Measurements from ENCODE around the gene HMGXB4. TPM values are rescaled to one million over a fixed set of nuclear protein-coding genes. Genes with fewer than 3 reads are reported as not detected.
A peak's percentile ranks its signal among the peaks of the same experiment; 100 is the strongest.

The HMGXB4 gene
- polyA plus RNA-seq, 1 experiment, result 30.4 TPM

DNA sequence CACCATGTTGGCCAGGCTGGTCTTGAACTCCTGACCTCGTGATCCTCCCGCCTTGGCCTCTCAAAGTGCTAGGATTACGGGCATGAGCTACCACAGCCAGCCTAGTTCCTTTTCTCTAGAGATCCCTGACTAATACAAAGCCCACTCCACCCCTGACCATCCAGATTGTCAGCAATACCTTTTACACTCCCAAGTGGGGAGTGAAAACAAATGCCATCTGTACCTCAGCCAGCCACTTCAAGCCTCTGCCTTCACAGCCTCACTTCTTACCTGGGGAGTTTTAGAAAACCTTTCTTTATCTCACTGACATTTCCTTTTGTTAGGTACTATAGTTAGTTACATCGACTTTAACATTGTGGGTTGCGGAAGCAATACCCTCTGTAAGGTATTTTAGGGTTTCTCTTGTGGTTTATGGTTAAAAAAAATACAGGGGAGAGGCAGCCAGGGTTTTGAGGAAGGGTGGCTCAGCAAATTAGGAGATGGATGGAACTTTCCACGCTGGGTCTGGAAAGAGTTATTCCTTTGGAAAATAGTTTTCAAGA is 51.3 kb downstream of the HMGXB4 start:
- TF ChIP-seq, protein P1, sequence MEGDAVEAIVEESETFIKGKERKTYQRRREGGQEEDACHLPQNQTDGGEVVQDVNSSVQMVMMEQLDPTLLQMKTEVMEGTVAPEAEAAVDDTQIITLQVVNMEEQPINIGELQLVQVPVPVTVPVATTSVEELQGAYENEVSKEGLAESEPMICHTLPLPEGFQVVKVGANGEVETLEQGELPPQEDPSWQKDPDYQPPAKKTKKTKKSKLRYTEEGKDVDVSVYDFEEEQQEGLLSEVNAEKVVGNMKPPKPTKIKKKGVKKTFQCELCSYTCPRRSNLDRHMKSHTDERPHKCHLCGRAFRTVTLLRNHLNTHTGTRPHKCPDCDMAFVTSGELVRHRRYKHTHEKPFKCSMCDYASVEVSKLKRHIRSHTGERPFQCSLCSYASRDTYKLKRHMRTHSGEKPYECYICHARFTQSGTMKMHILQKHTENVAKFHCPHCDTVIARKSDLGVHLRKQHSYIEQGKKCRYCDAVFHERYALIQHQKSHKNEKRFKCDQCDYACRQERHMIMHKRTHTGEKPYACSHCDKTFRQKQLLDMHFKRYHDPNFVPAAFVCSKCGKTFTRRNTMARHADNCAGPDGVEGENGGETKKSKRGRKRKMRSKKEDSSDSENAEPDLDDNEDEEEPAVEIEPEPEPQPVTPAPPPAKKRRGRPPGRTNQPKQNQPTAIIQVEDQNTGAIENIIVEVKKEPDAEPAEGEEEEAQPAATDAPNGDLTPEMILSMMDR (IDR thresholded peaks at IDR 0.05; ENCODE audit: low read depth, low read length), result no peak
- no peaks in the 10 kb centered on the region; the same call in 1 of the 2 replicates for H3K9me3 ChIP-seq (ENCODE audit: control insufficient read depth, insufficient read depth, low read length)
- CTCF ChIA-PET, result no interaction called here
- no peak overlapping the region for H3K27ac ChIP-seq (ENCODE audit: low read depth, low read length)
- H3K27me3 ChIP-seq (ENCODE audit: control insufficient read depth, insufficient read depth, low read length), result no peaks in the 10 kb centered on the region
- POLR2A ChIA-PET, result no interaction called here
- DNase-seq (ENCODE audit: low read depth, low spot score), result no peak
- H3K4me3 ChIP-seq (ENCODE audit: low read depth, low read length), result no peak overlapping the region

DNA sequence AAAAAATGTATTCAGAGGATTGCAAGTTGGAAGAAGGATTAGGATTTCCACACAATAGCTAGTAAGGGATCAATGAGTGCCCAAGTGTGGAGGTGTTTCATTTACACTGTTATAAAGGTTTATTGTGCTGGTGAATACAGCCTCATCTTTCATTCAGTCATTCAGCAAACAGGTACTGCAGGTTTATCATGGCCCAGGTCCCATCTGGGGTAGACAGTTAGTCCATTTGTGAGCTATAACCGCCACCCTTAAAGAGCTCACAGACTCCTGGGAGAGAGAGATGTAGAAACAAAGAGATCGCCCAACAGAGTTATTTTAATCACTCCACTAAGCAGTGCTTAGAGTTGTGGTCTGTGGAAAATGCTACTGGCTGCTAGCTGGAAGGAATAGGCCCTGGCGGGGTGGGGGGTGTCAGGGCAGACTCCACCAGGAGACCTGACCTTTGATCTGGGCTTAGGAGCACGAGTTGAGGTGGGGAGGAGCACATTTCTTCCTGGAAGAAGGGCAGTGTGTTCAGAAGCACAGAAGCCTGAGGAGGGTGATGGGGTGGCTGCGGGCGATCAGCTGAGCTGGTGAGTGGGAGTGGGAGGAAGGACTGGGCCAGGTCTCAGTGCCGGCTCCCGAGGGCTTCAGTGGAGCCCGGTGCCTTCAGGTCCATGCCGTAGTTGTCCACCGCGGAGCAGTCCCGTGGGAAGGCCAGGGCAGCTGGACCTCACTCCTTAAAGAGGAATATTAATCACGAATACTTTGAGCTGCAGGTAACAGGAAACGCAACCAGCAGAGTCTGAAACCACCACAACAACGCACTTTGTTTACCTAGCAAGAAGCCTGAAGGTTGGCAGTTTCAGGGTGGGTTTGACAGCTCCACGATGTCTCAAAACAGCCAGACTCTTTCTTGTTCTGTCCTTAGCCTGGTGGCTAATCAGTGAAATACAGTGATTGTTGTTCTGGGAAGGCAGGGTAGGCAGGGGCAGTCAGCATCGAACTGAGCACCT is 53.6 kb downstream of the HMGXB4 start:
- ChIA-PET POLR2A (no interaction called here), CTCF (no interaction called here)
- TF ChIP-seq, protein P1 (IDR thresholded peaks at IDR 0.05; ENCODE audit: low read depth, low read length), result no peak
- no peak for DNase-seq (ENCODE audit: low read depth, low spot score)
- Histone ChIP-seq H3K27me3 (ENCODE audit: control insufficient read depth, insufficient read depth, low read length) (no peaks in the 10 kb centered on the region), H3K27ac (ENCODE audit: low read depth, low read length) (no peak overlapping the region), H3K4me3 (ENCODE audit: low read depth, low read length) (no peak overlapping the region), H3K9me3 (ENCODE audit: control insufficient read depth, insufficient read depth, low read length) (no peaks in the 10 kb centered on the region; the same call in 1 of the 2 replicates)

DNA sequence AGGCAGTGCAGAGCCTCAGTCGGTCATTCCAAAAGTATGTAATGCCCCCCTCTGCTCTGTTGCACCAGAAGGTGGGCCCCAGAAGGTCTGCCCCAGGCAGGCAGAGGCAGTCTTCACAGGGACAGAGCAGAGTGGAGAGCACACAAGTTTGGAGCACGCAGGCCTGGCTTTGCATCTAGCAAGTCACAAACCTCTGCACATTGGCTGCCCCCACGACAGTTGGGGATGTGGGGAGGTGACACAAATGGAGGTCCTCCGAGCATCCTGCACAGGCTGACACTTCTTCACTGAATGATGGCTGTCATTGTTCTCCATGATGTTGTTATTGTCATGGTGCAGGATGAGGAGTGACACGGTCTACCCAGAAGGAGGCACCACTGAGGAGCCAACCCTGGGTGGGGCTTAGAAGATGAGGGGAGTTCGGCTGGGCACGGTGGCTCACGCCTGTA is 54.3 kb downstream of the HMGXB4 start:
- H3K27me3 ChIP-seq (ENCODE audit: control insufficient read depth, insufficient read depth, low read length), result no peaks in the 10 kb centered on the region
- CTCF ChIA-PET, result no interaction called here
- no peak overlapping the region for H3K4me3 ChIP-seq (ENCODE audit: low read depth, low read length)
- TF ChIP-seq, protein P1 (IDR thresholded peaks at IDR 0.05; ENCODE audit: low read depth, low read length), result no peak
- no peak for DNase-seq (ENCODE audit: low read depth, low spot score)
- POLR2A ChIA-PET, result no interaction called here
- no peaks in the 10 kb centered on the region; the same call in 1 of the 2 replicates for H3K9me3 ChIP-seq (ENCODE audit: control insufficient read depth, insufficient read depth, low read length)
- no peak overlapping the region for H3K27ac ChIP-seq (ENCODE audit: low read depth, low read length)

DNA sequence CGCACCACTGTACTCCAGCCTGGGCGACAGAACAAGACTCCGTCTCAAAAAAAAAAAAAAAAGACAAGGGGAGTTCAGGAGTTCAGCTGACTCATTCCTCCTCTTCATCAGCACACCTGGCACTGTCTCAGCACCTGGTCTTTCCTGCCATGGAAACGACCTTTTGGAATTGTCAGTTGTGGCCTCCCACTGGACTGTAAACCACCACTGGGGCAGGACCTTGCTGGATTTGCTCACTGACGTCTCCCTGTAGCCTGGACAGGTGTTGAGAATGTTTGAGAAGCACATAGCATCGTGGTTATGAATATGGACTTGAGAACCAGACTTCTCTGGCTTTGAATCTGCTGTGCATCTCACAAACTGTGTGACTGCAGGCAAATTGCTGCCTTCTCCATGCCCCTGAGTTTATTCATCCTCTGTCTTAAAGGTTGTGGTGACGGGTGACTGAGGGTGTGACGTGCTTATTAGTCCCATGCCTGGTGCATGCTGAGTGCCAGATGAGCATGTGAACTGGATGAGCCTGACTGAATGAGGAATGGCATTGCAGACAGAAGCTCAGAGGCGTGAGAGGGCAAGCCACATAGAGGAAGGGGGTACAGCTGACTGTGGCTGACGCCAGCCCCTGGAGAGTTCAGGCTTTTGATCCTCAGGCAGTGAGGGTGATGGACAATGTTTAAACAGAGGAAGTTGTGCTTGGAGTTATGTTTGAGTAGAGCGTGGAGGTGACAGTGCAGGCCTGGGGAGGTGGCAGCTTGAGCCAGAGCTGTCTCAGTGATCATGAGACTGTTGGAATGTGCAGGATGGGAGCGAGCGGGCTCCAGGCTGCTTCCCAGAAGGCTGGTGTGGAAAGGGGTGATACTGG is 55.1 kb downstream of the HMGXB4 start:
- H3K27me3 ChIP-seq (ENCODE audit: control insufficient read depth, insufficient read depth, low read length), result no peaks in the 10 kb centered on the region
- ChIA-PET CTCF (interaction anchor here (0.6 kb wide), 1 partner anchor 1170 kb away, joined by 6 read pairs; no protein-coding TSS in a partner anchor), POLR2A (interaction anchor here (1.3 kb wide), 1 partner anchor 13 kb away, joined by 5 read pairs; the partner anchor contains the start of gene TOM1)
- H3K27ac ChIP-seq (ENCODE audit: low read depth, low read length), result peak overlapping the region; percentile 21
- no peak for DNase-seq (ENCODE audit: low read depth, low spot score)
- TF ChIP-seq, protein P1 (IDR thresholded peaks at IDR 0.05; ENCODE audit: low read depth, low read length), result no peak
- H3K4me3 ChIP-seq (ENCODE audit: low read depth, low read length), result no peak overlapping the region
- H3K9me3 ChIP-seq (ENCODE audit: control insufficient read depth, insufficient read depth, low read length), result no peaks in the 10 kb centered on the region; the same call in 1 of the 2 replicates

All from AG04450 (cell line).